Epithelial cell of prostate (primary cell): ENCODE data around the gene PHEX.
A peak's percentile ranks its signal among the peaks of the same experiment; 100 is the strongest.

Source experiments
- DNase-seq: peaks from one replicate; pipeline ENCODE4 v3.0.0-alpha.2; 2011; ENCODE audit warnings: low read depth, low spot score
- H3K27ac ChIP-seq: fragments of 450-650 bp; 2 replicates; pipeline ENCODE4 v1.5.1; 2017; ENCODE audit warnings: mild to moderate bottlenecking

PHEX gene

DNA sequence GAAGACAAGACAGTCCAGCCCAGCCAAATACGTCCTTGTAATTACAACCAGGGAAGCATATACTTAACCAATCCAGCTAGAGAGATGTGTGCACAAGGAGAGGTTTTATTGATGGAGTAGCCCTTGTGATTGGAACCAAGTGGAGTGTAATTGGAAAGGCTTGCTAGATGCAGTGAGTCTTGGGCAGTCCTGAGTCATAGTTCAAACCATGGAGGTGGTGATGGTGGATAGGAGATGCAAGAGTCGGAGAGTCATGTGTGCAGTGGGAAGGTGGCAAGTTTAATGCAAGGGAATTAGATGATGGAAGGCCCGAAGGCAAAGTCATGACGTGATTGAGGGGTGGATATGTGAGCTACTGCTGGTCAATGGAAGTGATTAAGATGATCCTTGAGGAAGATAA lies 63.7 kb downstream of the PHEX start:
- DNase-seq: no peak
- H3K27ac ChIP-seq: no peak overlapping the region

GRCh38 chrX:22097012-22097694 lies 65.0 kb downstream of the PHEX start:
- peak; percentile 57 for DNase-seq
- peak overlapping the region; percentile 50 for H3K27ac ChIP-seq

DNA sequence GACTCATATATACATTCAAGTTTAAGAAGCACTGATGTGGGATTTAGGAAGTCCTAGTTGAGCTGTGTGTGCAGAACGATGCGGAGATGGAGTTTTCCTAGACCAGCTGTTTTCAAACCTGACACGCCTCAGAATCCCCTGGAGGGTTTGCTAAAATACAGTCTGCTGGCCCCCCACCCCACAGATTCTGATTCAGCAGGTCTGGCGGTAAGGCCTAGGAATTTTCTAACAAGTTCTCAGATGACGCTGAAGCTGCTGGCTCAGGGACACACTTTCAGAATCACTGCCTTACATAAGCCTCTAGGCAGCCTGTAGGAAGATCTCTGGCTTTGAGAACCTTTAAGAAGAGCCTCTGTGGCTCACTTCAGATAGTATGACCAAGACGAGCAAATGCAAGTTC lies 73.1 kb downstream of the PHEX start:
- DNase-seq: no peak

GRCh38 chrX:22105971-22106370 lies 73.8 kb downstream of the PHEX start:
- no peak overlapping the region for H3K27ac ChIP-seq
- DNase-seq: no peak

More for the DNA sequence above, 73.1 kb downstream of the PHEX start:
- H3K27ac ChIP-seq: no peak overlapping the region

GRCh38 chrX:22109442-22109841 lies 77.3 kb downstream of the PHEX start:
- DNase-seq: no peak

DNA sequence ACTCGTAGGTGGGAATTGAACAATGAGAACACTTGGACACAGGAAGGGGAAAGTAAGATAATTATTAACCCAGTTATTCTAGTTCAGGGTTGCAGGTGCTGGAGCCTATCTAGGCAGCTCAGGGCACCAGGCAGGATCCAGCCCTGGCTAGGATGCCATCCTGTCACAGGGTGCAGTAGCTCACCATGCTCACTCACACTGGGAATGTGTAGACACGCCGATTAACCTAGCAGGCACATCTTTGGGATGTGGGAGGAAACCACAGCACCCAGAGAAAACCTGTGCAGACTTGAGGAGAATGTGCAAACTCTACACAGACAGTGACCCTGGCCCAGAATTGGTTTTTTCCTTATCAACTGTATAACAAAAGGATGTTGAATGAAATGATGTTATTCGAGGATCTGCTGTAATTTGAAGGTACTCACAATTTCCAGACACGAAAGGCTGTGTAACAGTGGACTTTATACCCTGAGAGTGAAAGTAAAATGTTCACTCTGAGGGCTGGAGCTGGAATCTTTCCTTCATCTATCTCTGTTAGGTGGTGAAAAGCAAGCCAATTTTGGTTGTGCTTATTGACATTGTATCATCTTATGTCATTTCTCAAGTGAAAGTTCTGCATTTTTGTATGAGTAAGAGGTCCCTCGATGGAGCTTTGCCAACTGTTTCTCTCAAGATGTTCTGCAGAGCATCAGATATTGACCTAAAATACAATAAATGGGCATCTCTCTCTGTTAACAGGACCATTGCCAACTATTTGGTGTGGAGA lies 78.8 kb downstream of the PHEX start:
- H3K27ac ChIP-seq: peak overlapping the region; percentile 37
- no peak for DNase-seq

More at GRCh38 chrX:22109442-22109841, 77.3 kb downstream of the PHEX start:
- H3K27ac ChIP-seq: peak overlapping the region; percentile 37

GRCh38 chrX:22116605-22117546 lies 84.8 kb downstream of the PHEX start:
- DNase-seq: no peak
- H3K27ac ChIP-seq: no peak overlapping the region

DNA sequence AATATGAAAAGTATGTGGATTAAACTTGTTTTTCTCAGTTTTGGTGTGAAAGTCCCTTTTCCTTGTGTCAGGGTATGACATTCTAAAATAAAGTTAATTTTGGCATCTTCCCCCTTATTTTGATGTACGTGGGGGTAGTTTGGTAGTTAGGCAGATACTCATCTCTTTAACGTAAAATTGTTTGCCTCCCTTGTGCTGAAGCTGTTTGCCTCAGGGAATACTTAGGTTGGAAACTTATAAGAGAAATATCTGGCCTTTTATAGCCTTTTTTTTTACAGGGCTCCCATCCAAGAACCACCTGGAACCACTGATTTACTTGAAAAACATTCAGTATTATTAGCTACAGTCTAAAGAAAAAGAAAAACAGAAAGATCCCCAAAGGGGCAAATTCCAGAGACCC lies 85.5 kb downstream of the PHEX start:
- no peak overlapping the region for H3K27ac ChIP-seq
- DNase-seq: no peak

DNA sequence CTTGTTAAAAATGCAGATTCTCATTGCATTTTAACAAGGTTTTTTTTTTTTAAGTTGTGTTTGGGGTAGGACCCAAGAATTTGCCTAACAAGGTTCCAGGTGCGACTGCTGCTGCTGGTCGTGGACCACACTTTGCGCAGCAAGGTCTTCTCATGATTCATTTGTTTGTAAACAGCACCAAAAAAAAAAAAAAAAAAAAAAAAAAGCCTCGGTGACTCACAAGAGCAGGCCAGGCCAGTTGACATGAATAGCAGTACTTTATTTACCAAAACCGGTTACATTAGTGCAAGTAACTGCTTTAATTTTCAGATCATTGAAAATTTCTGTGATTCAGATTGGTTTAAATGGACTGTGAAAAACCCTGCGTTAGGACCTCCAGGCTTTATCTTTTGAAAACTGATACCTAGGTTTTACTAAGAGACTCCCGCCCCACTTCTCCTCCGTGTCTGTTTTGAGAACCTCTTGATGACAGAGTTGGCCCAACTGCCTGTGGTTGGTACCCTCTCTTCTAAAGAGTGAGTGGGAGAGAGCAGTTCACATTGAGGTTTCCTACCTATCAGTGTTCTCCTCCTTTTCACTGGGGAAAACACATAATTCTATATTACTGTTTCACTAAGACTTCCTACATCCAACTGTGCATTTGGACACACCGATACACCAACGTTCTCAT lies 86.2 kb downstream of the PHEX start:
- peak overlapping the region; percentile 42 for H3K27ac ChIP-seq
- DNase-seq: no peak

GRCh38 chrX:22121161-22121560 lies 89.0 kb downstream of the PHEX start:
- no peak for DNase-seq
- peak overlapping the region; percentile 97 for H3K27ac ChIP-seq

DNA sequence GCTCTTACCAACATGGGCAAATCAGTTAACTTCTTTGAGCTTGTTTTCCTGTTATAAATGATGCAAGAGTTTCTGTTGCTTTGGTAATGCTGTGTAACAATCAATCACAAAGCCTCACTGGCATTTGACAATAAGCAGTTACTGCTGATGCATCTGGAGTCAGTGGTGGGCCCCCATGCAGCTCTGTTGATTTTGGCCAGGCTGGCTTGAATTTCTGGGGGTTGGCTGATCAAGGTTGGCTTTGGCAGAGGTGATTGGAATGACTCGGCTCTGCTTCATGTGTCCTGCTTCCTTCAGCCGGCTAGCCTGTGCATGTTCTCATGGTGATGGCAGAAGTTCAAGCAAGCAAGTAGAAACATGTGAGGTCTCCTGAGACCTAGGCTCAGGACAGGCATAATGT lies 90.4 kb downstream of the PHEX start:
- DNase-seq: peak; percentile 90
- peak overlapping the region; percentile 97 for H3K27ac ChIP-seq

DNA sequence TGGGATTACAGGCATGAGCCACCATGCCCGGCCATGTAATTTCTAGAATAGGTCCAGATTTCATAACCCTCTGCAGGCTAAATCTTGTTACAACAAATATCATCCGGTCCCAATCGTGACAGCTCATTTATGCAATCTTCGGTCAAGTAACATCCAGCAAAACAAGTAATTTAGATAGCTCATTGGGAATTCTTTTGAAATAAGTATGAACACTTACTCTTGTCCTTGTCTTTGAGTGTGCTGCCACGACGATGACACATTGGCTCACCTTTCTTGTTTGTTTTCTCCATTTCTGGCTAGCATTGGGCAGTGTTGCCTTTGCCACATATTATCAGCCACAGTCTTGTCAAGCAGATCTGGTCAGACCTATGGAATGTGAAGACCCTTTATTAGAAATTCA lies 92.0 kb downstream of the PHEX start:
- peak overlapping the region; percentile 97 for H3K27ac ChIP-seq
- no peak for DNase-seq

DNA sequence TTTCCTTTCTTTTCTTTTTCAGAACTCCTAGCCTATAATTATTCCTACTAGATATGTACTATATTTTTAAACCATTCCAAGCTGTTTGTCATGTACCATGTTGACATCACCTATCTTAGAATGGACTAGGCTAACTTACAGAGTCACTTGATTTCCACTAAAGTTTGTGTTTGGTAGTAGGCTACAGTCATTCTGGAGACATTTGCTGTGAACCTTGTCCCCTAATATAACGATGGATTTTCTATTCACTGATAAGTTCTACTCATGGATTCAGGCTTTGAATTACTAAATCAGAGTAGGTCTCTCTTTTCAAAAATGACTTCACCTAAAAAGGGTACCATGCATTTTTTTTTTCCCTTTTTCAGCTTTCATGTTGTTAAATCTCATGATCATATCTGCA lies 93.4 kb downstream of the PHEX start:
- peak overlapping the region; percentile 97 for H3K27ac ChIP-seq
- no peak for DNase-seq

DNA sequence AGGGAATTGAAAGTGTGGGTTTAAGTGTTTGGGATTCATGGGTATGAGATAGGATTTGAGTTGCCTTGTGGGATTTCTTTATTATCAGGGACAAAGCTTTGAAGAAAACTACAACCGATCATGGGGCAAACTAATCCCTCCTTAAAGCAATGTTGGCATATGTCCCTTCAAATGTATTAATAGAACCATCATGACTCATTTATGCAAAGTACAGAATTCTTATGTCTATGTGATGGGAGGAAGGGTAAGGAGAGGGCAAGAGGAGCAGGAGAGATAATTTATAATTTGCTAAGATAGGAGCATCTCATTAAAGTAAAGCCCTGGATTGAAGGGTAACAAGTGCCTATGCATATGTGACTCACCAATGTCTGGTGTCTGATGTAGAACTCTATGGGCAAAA lies 94.2 kb downstream of the PHEX start:
- H3K27ac ChIP-seq: peak overlapping the region; percentile 97
- no peak for DNase-seq

GRCh38 chrX:22128961-22129360 lies 96.8 kb downstream of the PHEX start:
- H3K27ac ChIP-seq: peak overlapping the region; percentile 97
- no peak for DNase-seq

DNA sequence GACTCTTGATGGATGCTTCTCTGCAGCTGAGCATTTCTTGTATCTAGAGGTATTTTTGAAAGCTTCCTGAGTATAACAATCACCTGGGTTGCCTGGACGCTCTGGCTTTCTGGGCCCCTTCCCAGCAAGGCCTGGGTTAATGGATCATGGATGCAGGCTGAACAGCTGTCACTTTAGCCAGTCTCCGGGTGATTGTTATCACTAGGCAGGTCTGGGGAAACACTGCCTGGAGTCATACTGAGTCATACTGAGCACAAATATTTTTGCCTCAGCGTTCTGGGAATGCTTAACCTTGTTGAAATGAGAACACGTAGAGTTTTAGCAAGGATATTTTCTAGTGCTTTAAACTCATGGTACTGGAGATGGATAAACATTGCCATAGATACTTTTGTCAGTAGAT lies 102.6 kb downstream of the PHEX start:
- no peak for DNase-seq

GRCh38 chrX:22135171-22135711 lies 103.1 kb downstream of the PHEX start:
- peak overlapping the region; percentile 94 for H3K27ac ChIP-seq
- DNase-seq: no peak

More for the DNA sequence above, 102.6 kb downstream of the PHEX start:
- peak overlapping the region; percentile 94 for H3K27ac ChIP-seq

DNA sequence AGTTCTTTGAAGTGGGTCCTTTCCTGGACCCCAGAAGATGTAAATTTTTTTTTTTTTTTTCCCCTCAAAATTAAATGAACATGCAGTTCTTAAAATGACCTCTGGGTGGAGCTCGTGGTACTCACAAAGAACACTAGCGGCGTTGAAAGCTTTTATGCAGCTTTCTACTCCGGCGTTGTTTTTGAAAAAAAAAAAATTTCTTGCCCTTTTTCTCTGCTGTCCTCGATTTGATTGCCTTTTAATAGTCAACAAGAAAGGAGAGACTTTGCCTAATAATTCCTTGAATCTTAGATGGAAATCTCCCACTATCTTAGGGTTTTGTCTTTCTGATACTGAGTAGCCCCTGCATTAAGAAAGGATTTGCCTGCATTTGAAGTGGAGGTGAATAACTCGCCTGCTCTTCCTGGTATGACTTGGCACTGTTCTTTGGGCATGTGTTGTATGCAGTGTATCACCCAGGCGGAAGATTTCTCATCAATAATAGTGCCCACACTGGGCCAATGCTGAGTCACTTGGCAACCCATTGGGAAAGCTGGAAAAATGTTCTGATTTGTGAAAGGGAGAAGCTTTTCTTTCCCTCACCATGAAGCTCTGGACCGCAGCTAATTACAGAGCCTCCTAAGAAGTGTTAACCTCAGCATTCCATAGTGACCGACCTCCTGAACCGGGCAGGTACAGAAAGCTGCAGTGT lies 104.0 kb downstream of the PHEX start:
- peak overlapping the region; percentile 94 for H3K27ac ChIP-seq
- peak; percentile 68 for DNase-seq

DNA sequence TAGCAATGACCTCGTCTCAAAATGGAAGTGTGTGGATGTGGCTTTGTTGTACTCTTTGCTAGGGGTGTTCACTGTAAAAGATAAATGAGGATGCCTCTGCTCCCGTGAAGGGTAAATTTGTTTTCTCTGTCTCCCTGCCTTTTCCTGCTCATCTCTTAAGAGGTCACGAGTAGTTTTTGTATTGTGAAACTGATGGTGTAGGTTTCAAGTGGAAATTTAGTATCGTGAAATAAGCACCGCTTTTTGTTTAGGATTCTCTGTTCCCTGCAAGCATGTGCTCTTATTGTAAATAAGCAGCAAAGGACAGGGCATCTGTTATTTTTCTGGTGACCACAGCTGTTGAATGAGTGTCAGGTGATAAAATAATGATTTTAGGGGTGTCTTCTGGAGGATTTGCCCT lies 104.6 kb downstream of the PHEX start:
- peak overlapping the region; percentile 94 for H3K27ac ChIP-seq
- DNase-seq: no peak
